Kidney (tissue), 14 donors: Measurements from ENCODE around the gene TRRAP. TPM values are rescaled to one million over a fixed set of nuclear protein-coding genes. Genes with fewer than 3 reads are reported as not detected.

Experiments used
- DNase-seq, 5 donors: peaks; one replicate each; pipeline ENCODE4 v3.0.0-alpha.2; 2013 to 2020
- FAIRE-seq: peaks from 2 replicates; lab custom pipeline; 2012; peaks lifted over from hg19 to GRCh38; lab: Jason Lieb, UNC
- H3K27ac ChIP-seq, 2 donors: one replicate each; pipeline ENCODE4 v1.7.0; 2013; ENCODE audit warnings: low read depth in 2 of 2, low read length in 2 of 2, inconsistent platforms in 1 of 2
- H3K27me3 ChIP-seq: one replicate; pipeline ENCODE4 v1.7.1; 2013; ENCODE audit warnings: low read length, inconsistent platforms; ENCODE audit not compliant: control insufficient read depth, insufficient read depth
- H3K36me3 ChIP-seq, 3 donors: one replicate each; pipeline versions ENCODE4 v1.7.0 to v1.7.1; 2013; ENCODE audit warnings: low read length in 3 of 3, control low read depth in 1 of 3, inconsistent platforms in 1 of 3; ENCODE audit not compliant: insufficient read depth in 3 of 3, control insufficient read depth in 2 of 3
- H3K4me1 ChIP-seq, 3 donors: one replicate each; pipeline versions ENCODE4 v1.7.0 to v1.7.1; 2013; ENCODE audit warnings: low read length in 3 of 3, inconsistent platforms in 1 of 3, low read depth in 1 of 3; ENCODE audit not compliant: control insufficient read depth in 2 of 3, insufficient read depth in 2 of 3
- H3K4me3 ChIP-seq, 3 donors: one replicate each; pipeline versions ENCODE4 v1.7.0 to v1.8.1; 2013; ENCODE audit warnings: low read length in 3 of 3, control low read depth in 1 of 3, inconsistent platforms in 1 of 3
- H3K9ac ChIP-seq, 3 donors: one replicate each; pipeline versions ENCODE4 v1.7.0 to v1.7.1; 2013; ENCODE audit warnings: low read length in 3 of 3, control low read depth in 1 of 3, inconsistent platforms in 1 of 3
- H3K9me3 ChIP-seq, 3 donors: one replicate each; pipeline versions ENCODE4 v1.7.0 to v1.7.1; 2013; ENCODE audit warnings: low read length in 3 of 3, control low read depth in 1 of 3, inconsistent platforms in 1 of 3; ENCODE audit not compliant: control insufficient read depth in 2 of 3, insufficient read depth in 1 of 3
- intact Hi-C: fragments of 100-400 bp; cut with DNase I; formaldehyde crosslinking; loops from one replicate; pipeline ENCODE4 v1.11.1; 2022
- polyA plus RNA-seq: library from polyadenylated mRNA; stranded (reverse); fragments of 350-450 nt; fragmentation: Illumina TruSeq; extraction: RNeasy Lipid Tissue Mini Kit (QIAGEN cat#74804); gene quantifications from one replicate; pipeline ENCODE4 v1.2.3, GENCODE V29; 2014; ENCODE audit warnings: low read depth, low replicate concordance; ENCODE audit not compliant: insufficient read depth
- total RNA-seq: library from RNA; stranded (reverse); fragmentation: NEBNext Ultra II Directional; extraction: Animal tissue kit (Norgen Biotek cat#: 25700); gene quantifications from one replicate; pipeline ENCODE4 v1.2.1, GENCODE V29; 2021
- TF ChIP-seq, protein P1 (sequence below): IDR thresholded peaks from 3 replicates; pipeline ENCODE4 v1.5.1; 2012; ENCODE audit warnings: mild to moderate bottlenecking, moderate library complexity, borderline replicate concordance; ENCODE audit not compliant: insufficient read depth; ENCODE audit errors: extremely low read depth
- donor health status: control.
- donor health status: control.
- donor health status: control.
- donor health status: control.
- donor health status: control.
- donor health status: DM: yes; HTN: yes; CAD: no.
- donor health status: Normal renal cell carcinoma (clear cell type).

Gene TRRAP
- total and polyA plus RNA-seq, 2 donors from 2014 or later = 7.0 to 47.7 TPM

DNA sequence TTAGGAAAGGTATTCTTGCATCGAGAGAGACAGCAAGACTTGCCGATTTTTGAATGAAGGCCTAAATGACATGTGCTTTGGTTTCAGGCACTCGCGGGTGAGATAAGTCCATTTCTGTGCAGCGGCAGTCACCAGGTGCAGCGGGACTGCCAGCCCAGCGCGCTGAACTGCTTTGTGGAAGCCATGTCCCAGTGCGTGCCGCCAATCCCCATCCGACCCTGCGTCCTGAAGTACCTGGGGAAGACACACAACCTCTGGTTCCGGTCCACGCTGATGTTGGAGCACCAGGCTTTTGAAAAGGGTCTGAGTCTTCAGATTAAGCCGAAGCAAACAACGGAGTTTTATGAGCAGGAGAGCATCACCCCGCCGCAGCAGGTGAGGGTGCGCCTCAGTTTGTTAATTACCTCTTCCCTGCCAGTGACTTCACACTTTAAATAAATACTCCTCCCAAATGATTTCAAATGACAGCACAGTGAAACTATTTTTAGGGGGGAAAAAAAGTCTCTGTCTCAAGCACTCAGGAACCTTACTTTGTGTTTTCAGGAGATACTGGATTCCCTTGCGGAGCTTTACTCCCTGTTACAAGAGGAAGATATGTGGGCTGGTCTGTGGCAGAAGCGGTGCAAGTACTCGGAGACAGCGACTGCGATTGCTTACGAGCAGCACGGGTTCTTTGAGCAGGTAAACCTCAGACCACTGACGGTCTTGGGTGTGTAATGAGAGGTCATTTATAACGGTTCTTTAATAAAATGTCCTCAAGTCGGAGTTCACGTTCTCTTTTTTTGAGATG, 98.3 kb downstream of the TRRAP start:
- H3K27ac ChIP-seq = no peak overlapping the region
- no peaks in the 10 kb centered on the region for H3K9me3 ChIP-seq
- TF ChIP-seq, protein P1, sequence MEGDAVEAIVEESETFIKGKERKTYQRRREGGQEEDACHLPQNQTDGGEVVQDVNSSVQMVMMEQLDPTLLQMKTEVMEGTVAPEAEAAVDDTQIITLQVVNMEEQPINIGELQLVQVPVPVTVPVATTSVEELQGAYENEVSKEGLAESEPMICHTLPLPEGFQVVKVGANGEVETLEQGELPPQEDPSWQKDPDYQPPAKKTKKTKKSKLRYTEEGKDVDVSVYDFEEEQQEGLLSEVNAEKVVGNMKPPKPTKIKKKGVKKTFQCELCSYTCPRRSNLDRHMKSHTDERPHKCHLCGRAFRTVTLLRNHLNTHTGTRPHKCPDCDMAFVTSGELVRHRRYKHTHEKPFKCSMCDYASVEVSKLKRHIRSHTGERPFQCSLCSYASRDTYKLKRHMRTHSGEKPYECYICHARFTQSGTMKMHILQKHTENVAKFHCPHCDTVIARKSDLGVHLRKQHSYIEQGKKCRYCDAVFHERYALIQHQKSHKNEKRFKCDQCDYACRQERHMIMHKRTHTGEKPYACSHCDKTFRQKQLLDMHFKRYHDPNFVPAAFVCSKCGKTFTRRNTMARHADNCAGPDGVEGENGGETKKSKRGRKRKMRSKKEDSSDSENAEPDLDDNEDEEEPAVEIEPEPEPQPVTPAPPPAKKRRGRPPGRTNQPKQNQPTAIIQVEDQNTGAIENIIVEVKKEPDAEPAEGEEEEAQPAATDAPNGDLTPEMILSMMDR = no peak
- DNase-seq = no peak
- FAIRE-seq = no peak
- no peak overlapping the region for H3K9ac ChIP-seq
- peaks cover 9 to 81% (median 67%) of the 10 kb centered on the region in 3 donors for H3K36me3 ChIP-seq
- intact Hi-C loops = no loop called here
- no peak overlapping the region for H3K4me3 ChIP-seq
- no peaks in the 10 kb centered on the region for H3K27me3 ChIP-seq
- H3K4me1 ChIP-seq = no peaks in the 10 kb centered on the region

DNA sequence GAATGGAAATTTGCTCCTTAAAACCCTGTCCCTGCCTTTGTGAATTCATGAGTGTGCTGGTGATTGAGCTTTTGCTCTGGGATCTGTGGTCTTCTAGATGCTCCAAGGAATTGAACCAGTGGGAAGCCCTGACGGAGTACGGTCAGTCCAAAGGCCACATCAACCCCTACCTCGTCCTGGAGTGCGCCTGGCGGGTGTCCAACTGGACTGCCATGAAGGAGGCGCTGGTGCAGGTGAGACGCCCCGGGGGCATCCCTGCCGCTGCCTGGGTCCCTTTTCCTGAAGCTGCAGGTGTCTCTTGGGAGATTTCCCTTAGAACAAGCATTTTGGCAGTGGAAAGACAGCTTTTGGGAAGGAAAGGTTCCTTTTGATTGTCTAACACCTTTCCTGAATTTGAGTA, 100.3 kb downstream of the TRRAP start:
- FAIRE-seq (no peak), DNase-seq (no peak)
- TF ChIP-seq, protein P1 = no peak
- no peaks in the 10 kb centered on the region for H3K9me3 ChIP-seq
- intact Hi-C loops = no loop called here
- no peaks in the 10 kb centered on the region for H3K4me1 ChIP-seq
- no peak overlapping the region for H3K27ac ChIP-seq
- H3K27me3 ChIP-seq = no peaks in the 10 kb centered on the region
- no peak overlapping the region for H3K4me3 ChIP-seq
- peaks cover 9 to 81% (median 67%) of the 10 kb centered on the region in 3 donors for H3K36me3 ChIP-seq
- no peak overlapping the region for H3K9ac ChIP-seq

DNA sequence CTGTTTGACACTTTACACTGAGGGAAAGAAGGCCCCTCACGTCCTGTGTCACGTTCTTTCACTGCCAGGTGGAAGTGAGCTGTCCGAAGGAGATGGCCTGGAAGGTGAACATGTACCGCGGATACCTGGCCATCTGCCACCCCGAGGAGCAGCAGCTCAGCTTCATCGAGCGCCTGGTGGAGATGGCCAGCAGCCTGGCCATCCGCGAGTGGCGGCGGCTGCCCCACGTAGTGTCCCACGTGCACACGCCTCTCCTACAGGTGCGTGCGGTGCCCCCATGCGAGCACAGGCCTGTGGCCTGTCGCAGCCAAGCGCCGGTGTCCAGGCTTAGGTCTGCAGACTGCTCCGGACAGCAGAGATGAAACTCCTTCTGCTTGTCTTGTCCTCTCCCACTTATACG, 103.4 kb downstream of the TRRAP start:
- Histone ChIP-seq H3K4me1 (no peaks in the 10 kb centered on the region), H3K9ac (no peak overlapping the region), H3K36me3 (peaks cover 17 to 81% (median 60%) of the 10 kb centered on the region in 3 donors), H3K9me3 (no peaks in the 10 kb centered on the region), H3K27me3 (no peaks in the 10 kb centered on the region), H3K27ac (no peak overlapping the region), H3K4me3 (no peak overlapping the region)
- FAIRE-seq = no peak
- TF ChIP-seq, protein P1 = no peak
- intact Hi-C loops = no loop called here
- DNase-seq = no peak
